Panc1 (cell line): ENCODE data around the gene ARSG. TPM values are rescaled to one million over a fixed set of nuclear protein-coding genes. Genes with fewer than 3 reads are reported as not detected.

Experiments
- ATAC-seq: fragments of 200-7000 bp; cut with Tn5 transposase; 2 replicates; pipeline ENCODE4 v1.9.1; 2020; ENCODE audit warnings: mild to moderate bottlenecking, moderate library complexity
- BruUV-seq: library from RNA; stranded (reverse); fragments of 400-500 nt; replicated peaks from 2 replicates; lab custom pipeline; 2021; lab: Mats Ljungman, UMichigan
- CTCF ChIA-PET: fragments of 300-600 bp; sonication (Branson Sonifier 250); formaldehyde crosslinking; loops from one replicate; lab custom pipeline; 2022; ENCODE audit warnings: antibody characterized with exemption; lab: Charles Lee
- POLR2A ChIA-PET: fragments of 300-600 bp; sonication (Branson Sonifier 250); formaldehyde crosslinking; loops from one replicate; lab custom pipeline; 2022; ENCODE audit warnings: antibody characterized with exemption; lab: Charles Lee
- DNase-seq: peaks from one replicate; pipeline ENCODE4 v3.0.0-alpha.2; 2010; ENCODE audit warnings: low read depth, low spot score
- H3K27ac ChIP-seq: 2 replicates; pipeline ENCODE4 v1.5.1; 2011; ENCODE audit warnings: mild to moderate bottlenecking, low read length, inconsistent platforms
- H3K27me3 ChIP-seq: fragments of 200-500 bp; sonication (Bioruptor generic); 2 replicates; pipeline ENCODE4 v1.6.0; 2014; ENCODE audit warnings: low read length, inconsistent platforms; ENCODE audit not compliant: control insufficient read depth, insufficient read depth
- H3K36me3 ChIP-seq: fragments of 200-500 bp; sonication (Bioruptor generic); 2 replicates; pipeline ENCODE4 v1.5.1; 2014; ENCODE audit warnings: inconsistent platforms, mild to moderate bottlenecking, low read length, moderate library complexity; ENCODE audit not compliant: control insufficient read depth, insufficient read depth
- H3K4me1 ChIP-seq: 2 replicates; pipeline ENCODE4 v1.5.1; 2011; ENCODE audit warnings: inconsistent platforms, mild to moderate bottlenecking, low read length, moderate library complexity; ENCODE audit not compliant: control insufficient read depth, insufficient read depth
- H3K4me3 ChIP-seq, 2 experiments: 2 replicates each; pipeline ENCODE4 v1.5.1; 2011 to 2012; ENCODE audit warnings: low read depth in 2 of 2, low read length in 2 of 2, mild to moderate bottlenecking in 2 of 2, inconsistent platforms in 1 of 2, moderate library complexity in 1 of 2
- H3K9me3 ChIP-seq: fragments of 200-500 bp; sonication (Bioruptor generic); 2 replicates; pipeline ENCODE4 v1.5.1; 2014; ENCODE audit warnings: low read depth, mild to moderate bottlenecking, inconsistent platforms, low read length, moderate library complexity; ENCODE audit not compliant: control insufficient read depth, insufficient read depth
- CTCF ChIP-seq: fragments of 450-650 bp; IDR thresholded peaks from 2 replicates; pipeline ENCODE4 v1.5.1; 2017; ENCODE audit warnings: mild to moderate bottlenecking
- POLR2AphosphoS5 ChIP-seq: IDR thresholded peaks from 2 replicates; pipeline ENCODE4 v1.6.1; 2012; ENCODE audit warnings: mild to moderate bottlenecking, low read depth, low read length, moderate library complexity
- SIN3A ChIP-seq: IDR thresholded peaks from 2 replicates; pipeline ENCODE4 v1.6.1; 2012; ENCODE audit warnings: low read depth, mild to moderate bottlenecking, low read length, moderate library complexity, borderline replicate concordance; ENCODE audit not compliant: insufficient read depth
- TCF7L2 ChIP-seq: IDR thresholded peaks from 2 replicates; pipeline ENCODE4 v1.6.1; 2011; ENCODE audit warnings: mild to moderate bottlenecking, low read depth, low read length, inconsistent platforms
- in situ Hi-C: cut with HindIII; loops from 2 replicates; pipeline ENCODE4 v1.10.0; 2016; ENCODE audit warnings: low sequenced_read_pairs, low pct_unique_long_range_greater_than_20kb
- intact Hi-C: fragments of 100-400 bp; cut with micrococcal nuclease; formaldehyde crosslinking; loops from one replicate; pipeline ENCODE4 v1.10.0; 2022; ENCODE audit not compliant: unreplicated experiment
- total RNA-seq: library from RNA; stranded (reverse); gene quantifications from one replicate; pipeline ENCODE4 v1.2.1, GENCODE V29; 2021; ENCODE audit not compliant: unreplicated experiment
- TF ChIP-seq, protein P1 (sequence below), 2 experiments: IDR thresholded peaks; 2 replicates each; pipeline ENCODE4 v1.6.1; 2011 to 2012; ENCODE audit warnings: low read depth in 2 of 2, control low read depth in 1 of 2, low read length in 1 of 2, mild to moderate bottlenecking in 1 of 2, moderate library complexity in 1 of 2; ENCODE audit not compliant: insufficient read depth in 1 of 2

The ARSG gene
- total RNA-seq, 1 experiment from 2014 or later, result 2.3 TPM

DNA sequence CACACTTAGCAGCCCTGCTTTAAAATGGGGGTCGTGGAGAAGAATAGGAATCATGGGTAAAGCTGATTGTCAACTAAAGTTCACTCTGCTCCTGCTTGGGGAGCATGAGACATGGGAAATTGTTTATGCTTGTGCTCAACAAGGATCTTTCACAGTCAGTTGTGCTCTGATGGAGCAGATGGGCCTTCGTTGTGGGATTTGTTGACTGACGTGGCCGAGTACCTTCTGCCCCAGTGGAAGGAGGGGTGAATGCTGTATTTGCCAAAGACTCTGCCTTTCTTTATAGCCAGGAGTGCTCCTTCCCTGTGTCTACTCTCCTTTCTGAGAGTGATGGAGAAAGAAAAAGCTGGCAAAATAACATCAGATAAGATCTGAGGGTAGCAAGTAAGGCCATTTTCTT lies 11.4 kb downstream of the ARSG start:
- no TSS peak for BruUV-seq
- Histone ChIP-seq H3K4me1 (no peaks in the 10 kb centered on the region), H3K36me3 (no peaks in the 10 kb centered on the region), H3K27ac (no peak overlapping the region), H3K27me3 (no peaks in the 10 kb centered on the region), H3K9me3 (no peaks in the 10 kb centered on the region), H3K4me3 (no peak overlapping the region)
- ChIA-PET CTCF (no interaction called here), POLR2A (no interaction called here)
- in situ Hi-C loops (no loop called here), intact Hi-C loops (no loop called here)
- TF ChIP-seq TCF7L2, result no peak
- no peak for TF ChIP-seq SIN3A
- TF ChIP-seq POLR2AphosphoS5, result no peak
- TF ChIP-seq CTCF, result no peak
- TF ChIP-seq, protein P1, sequence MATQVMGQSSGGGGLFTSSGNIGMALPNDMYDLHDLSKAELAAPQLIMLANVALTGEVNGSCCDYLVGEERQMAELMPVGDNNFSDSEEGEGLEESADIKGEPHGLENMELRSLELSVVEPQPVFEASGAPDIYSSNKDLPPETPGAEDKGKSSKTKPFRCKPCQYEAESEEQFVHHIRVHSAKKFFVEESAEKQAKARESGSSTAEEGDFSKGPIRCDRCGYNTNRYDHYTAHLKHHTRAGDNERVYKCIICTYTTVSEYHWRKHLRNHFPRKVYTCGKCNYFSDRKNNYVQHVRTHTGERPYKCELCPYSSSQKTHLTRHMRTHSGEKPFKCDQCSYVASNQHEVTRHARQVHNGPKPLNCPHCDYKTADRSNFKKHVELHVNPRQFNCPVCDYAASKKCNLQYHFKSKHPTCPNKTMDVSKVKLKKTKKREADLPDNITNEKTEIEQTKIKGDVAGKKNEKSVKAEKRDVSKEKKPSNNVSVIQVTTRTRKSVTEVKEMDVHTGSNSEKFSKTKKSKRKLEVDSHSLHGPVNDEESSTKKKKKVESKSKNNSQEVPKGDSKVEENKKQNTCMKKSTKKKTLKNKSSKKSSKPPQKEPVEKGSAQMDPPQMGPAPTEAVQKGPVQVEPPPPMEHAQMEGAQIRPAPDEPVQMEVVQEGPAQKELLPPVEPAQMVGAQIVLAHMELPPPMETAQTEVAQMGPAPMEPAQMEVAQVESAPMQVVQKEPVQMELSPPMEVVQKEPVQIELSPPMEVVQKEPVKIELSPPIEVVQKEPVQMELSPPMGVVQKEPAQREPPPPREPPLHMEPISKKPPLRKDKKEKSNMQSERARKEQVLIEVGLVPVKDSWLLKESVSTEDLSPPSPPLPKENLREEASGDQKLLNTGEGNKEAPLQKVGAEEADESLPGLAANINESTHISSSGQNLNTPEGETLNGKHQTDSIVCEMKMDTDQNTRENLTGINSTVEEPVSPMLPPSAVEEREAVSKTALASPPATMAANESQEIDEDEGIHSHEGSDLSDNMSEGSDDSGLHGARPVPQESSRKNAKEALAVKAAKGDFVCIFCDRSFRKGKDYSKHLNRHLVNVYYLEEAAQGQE (IDR thresholded peaks at IDR 0.05; ENCODE audit: insufficient read depth in 1 of 2, low read depth in 2 of 2, low read length in 1 of 2), result no peak
- ATAC-seq (no peak), DNase-seq (no peak)

DNA sequence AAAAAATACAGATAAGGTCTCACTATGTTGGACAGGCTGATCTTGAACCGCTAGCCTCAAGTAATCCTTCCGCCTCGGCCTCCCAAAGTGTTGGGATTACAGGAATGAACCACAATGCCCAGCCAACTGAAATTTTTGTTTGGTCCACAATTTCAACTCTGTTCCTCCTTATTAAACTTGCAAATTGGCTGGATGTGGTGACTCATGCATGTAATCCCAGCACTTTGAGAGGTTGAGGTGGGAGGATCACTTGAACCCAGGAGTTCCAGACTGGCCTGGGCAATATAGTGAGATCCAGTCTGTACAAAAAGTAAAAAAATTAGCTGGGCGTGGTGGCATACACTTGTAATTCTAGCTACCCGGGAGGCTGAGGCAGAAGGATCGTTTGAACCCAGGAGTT lies 13.4 kb downstream of the ARSG start:
- H3K9me3 ChIP-seq, result no peaks in the 10 kb centered on the region
- in situ Hi-C loops, result no loop called here
- ATAC-seq, result no peak
- H3K27me3 ChIP-seq, result no peaks in the 10 kb centered on the region
- intact Hi-C loops, result no loop called here
- H3K4me3 ChIP-seq, result no peak overlapping the region
- no peak for DNase-seq
- no peaks in the 10 kb centered on the region for H3K4me1 ChIP-seq
- no peaks in the 10 kb centered on the region for H3K36me3 ChIP-seq
- H3K27ac ChIP-seq, result no peak overlapping the region
- ChIA-PET CTCF (no interaction called here), POLR2A (no interaction called here)
- no TSS peak for BruUV-seq
- TF ChIP-seq POLR2AphosphoS5, result no peak
- no peak for TF ChIP-seq CTCF
- TF ChIP-seq, protein P1 (IDR thresholded peaks at IDR 0.05; ENCODE audit: insufficient read depth in 1 of 2, low read depth in 2 of 2, low read length in 1 of 2), result no peak
- TF ChIP-seq TCF7L2, result no peak
- TF ChIP-seq SIN3A, result no peak
